GM12878 (cell line): ENCODE measurements around the gene KHDC1L.

Experiments
- KDM1A ChIP-seq: fragments of 200-600 bp; sonication (generic); IDR thresholded peaks from 2 replicates; pipeline ENCODE4 v1.6.1; 2016; ENCODE audit warnings: borderline replicate concordance
- SUZ12 ChIP-seq: fragments of 200-600 bp; sonication (generic); IDR thresholded peaks from one replicate; pipeline ENCODE4 v1.6.1; 2018; ENCODE audit warnings: antibody characterized with exemption, mild to moderate bottlenecking; ENCODE audit not compliant: unreplicated experiment
- TARDBP ChIP-seq: IDR thresholded peaks from 2 replicates; pipeline ENCODE4 v1.6.1; 2016; ENCODE audit warnings: borderline replicate concordance
- ZNF274 ChIP-seq: IDR thresholded peaks from one replicate; pipeline ENCODE4 v1.8.0; 2011; ENCODE audit not compliant: insufficient read length, insufficient read depth
- TF ChIP-seq, protein P1 (sequence below), 3 experiments: IDR thresholded peaks in 2 of 3; conservative IDR thresholded peaks in 1 of 3; 2 replicates each; pipeline ENCODE4 v1.5.1; 2011; ENCODE audit warnings: low read depth in 3 of 3, low read length in 3 of 3, mild to moderate bottlenecking in 3 of 3, control low read depth in 2 of 3, moderate library complexity in 2 of 3, inconsistent platforms in 1 of 3, mixed read lengths in 1 of 3; ENCODE audit not compliant: control insufficient read depth in 2 of 3, insufficient read depth in 1 of 3; ENCODE audit errors: extremely low read depth in 1 of 3

DNA sequence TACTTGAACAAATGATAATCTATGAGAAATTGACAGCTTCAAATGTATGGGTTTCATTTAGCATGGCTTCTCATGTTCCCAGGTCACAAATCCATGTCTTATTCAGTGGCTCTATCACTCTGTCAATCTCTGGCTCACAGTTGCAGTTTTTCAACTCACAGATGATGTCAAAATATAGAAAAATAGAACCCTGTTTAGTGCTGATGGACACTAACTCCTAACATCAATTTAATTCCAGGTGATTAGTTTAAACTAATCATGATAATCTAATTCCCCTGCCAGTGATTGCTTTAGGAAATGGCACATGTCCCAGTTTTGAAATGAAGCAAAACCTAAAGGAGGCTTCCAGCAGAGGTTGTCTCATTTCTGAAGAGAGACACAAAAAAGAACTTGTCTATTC is 24.7 kb upstream of the KHDC1L start:
- TF ChIP-seq TARDBP (no peak), ZNF274 (no peak), SUZ12 (no peak), KDM1A (no peak)
- TF ChIP-seq, protein P1, sequence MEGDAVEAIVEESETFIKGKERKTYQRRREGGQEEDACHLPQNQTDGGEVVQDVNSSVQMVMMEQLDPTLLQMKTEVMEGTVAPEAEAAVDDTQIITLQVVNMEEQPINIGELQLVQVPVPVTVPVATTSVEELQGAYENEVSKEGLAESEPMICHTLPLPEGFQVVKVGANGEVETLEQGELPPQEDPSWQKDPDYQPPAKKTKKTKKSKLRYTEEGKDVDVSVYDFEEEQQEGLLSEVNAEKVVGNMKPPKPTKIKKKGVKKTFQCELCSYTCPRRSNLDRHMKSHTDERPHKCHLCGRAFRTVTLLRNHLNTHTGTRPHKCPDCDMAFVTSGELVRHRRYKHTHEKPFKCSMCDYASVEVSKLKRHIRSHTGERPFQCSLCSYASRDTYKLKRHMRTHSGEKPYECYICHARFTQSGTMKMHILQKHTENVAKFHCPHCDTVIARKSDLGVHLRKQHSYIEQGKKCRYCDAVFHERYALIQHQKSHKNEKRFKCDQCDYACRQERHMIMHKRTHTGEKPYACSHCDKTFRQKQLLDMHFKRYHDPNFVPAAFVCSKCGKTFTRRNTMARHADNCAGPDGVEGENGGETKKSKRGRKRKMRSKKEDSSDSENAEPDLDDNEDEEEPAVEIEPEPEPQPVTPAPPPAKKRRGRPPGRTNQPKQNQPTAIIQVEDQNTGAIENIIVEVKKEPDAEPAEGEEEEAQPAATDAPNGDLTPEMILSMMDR (IDR thresholded peaks at IDR 0.05 in 2 of 3, conservative IDR thresholded peaks at IDR 0.05 in 1 of 3; ENCODE audit: control insufficient read depth in 2 of 3, extremely low read depth in 1 of 3, insufficient read depth in 1 of 3, low read depth in 3 of 3, low read length in 3 of 3): no peak
